GM20000 (cell line): ENCODE results near the gene NYNRIN.

Source experiments
- DNase-seq: peaks from one replicate; pipeline ENCODE4 v3.0.0; 2012; ENCODE audit warnings: low spot score
- CTCF ChIP-seq: IDR thresholded peaks from 2 replicates; pipeline ENCODE4 v1.5.1; 2012; ENCODE audit warnings: mild to moderate bottlenecking, control low read depth; ENCODE audit errors: extremely low read depth, missing control alignments

NYNRIN gene

GRCh38 chr14:24422261-24422660, 23.5 kb downstream of the NYNRIN start:
- DNase-seq: no peak
- TF ChIP-seq CTCF: no peak

- TF ChIP-seq CTCF: no peak
Observed at GRCh38 chr14:24422694-24423601, 24.1 kb downstream of the NYNRIN start.

GRCh38 chr14:24425704-24426103, 26.9 kb downstream of the NYNRIN start:
- DNase-seq: no peak
- no peak for TF ChIP-seq CTCF

More at GRCh38 chr14:24422694-24423601, 24.1 kb downstream of the NYNRIN start:
- DNase-seq: no peak

- TF ChIP-seq CTCF: no peak
- no peak for DNase-seq
Observed at GRCh38 chr14:24426150-24426911, 27.5 kb downstream of the NYNRIN start.

- TF ChIP-seq CTCF: no peak
- DNase-seq: no peak
Observed at GRCh38 chr14:24426912-24427536, 28.2 kb downstream of the NYNRIN start.

- no peak for TF ChIP-seq CTCF
- no peak for DNase-seq
Observed at GRCh38 chr14:24427537-24428508, 29.0 kb downstream of the NYNRIN start.
